Retinal pigment epithelial cell (primary cell): ENCODE measurements around the gene TMEM86A.

Experiments
- DNase-seq: peaks from one replicate; pipeline ENCODE4 v3.0.0-alpha.2; 2010; ENCODE audit warnings: low read depth
- H3K4me3 ChIP-seq: 2 replicates; pipeline ENCODE4 v1.5.1; 2011; ENCODE audit warnings: mild to moderate bottlenecking, low read length, control low read depth, moderate library complexity
- CTCF ChIP-seq: conservative IDR thresholded peaks from 2 replicates; pipeline ENCODE4 v1.5.1; 2011; ENCODE audit warnings: low read depth, low read length, control low read depth, inconsistent platforms

Gene TMEM86A

GRCh38 chr11:18727479-18728236 lies 29.1 kb downstream of the TMEM86A start:
- DNase-seq, result no peak
- H3K4me3 ChIP-seq, result no peak overlapping the region
- TF ChIP-seq CTCF, result peak; percentile 92

GRCh38 chr11:18728658-18729057 lies 30.1 kb downstream of the TMEM86A start:
- no peak for TF ChIP-seq CTCF
- no peak overlapping the region for H3K4me3 ChIP-seq
- DNase-seq, result no peak

- H3K4me3 ChIP-seq, result no peak overlapping the region
- TF ChIP-seq CTCF, result no peak
- DNase-seq, result no peak
Observed at GRCh38 chr11:18729426-18729825, 30.8 kb downstream of the TMEM86A start.

GRCh38 chr11:18730020-18730419 lies 31.4 kb downstream of the TMEM86A start:
- H3K4me3 ChIP-seq, result no peak overlapping the region
- no peak for TF ChIP-seq CTCF
- DNase-seq, result no peak

- no peak for DNase-seq
- H3K4me3 ChIP-seq, result no peak overlapping the region
- no peak for TF ChIP-seq CTCF
Observed at GRCh38 chr11:18731441-18731840, 32.9 kb downstream of the TMEM86A start.

- peak; percentile 100 for TF ChIP-seq CTCF
- DNase-seq, result no peak
- no peak overlapping the region for H3K4me3 ChIP-seq
Observed at GRCh38 chr11:18731949-18732821, 33.6 kb downstream of the TMEM86A start.
